H9 (cell line): ENCODE data around the gene PRAC2. TPM values are rescaled to one million over a fixed set of nuclear protein-coding genes. Genes with fewer than 3 reads are reported as not detected.

ENCODE experiments used
- DNase-seq: peaks from one replicate; pipeline ENCODE4 v3.0.0-alpha.2; 2017
- H2AFZ ChIP-seq: one replicate; pipeline ENCODE4 v1.6.1; 2013; ENCODE audit warnings: mild to moderate bottlenecking, low read length, control low read depth, moderate library complexity
- H2AK5ac ChIP-seq: 2 replicates; pipeline ENCODE4 v1.6.1; 2013; ENCODE audit warnings: low read length, control low read depth, mixed read lengths; ENCODE audit not compliant: insufficient read length
- H2BK120ac ChIP-seq: one replicate; pipeline ENCODE4 v1.6.1; 2013; ENCODE audit warnings: low read depth, mild to moderate bottlenecking, low read length, control low read depth, inconsistent platforms; ENCODE audit not compliant: poor library complexity, severe bottlenecking
- H2BK12ac ChIP-seq: 2 replicates; pipeline ENCODE4 v1.6.1; 2013; ENCODE audit warnings: low read length, control low read depth, mixed read lengths, low read depth; ENCODE audit not compliant: insufficient read length
- H2BK15ac ChIP-seq: 2 replicates; pipeline ENCODE4 v1.6.1; 2013; ENCODE audit warnings: low read depth, low read length, control low read depth
- H2BK20ac ChIP-seq: one replicate; pipeline ENCODE4 v1.6.1; 2013; ENCODE audit warnings: low read depth, mild to moderate bottlenecking, low read length, control low read depth, inconsistent platforms; ENCODE audit not compliant: poor library complexity, severe bottlenecking
- H2BK5ac ChIP-seq: 2 replicates; pipeline ENCODE4 v1.6.1; 2013; ENCODE audit warnings: low read length, control low read depth, mixed read lengths; ENCODE audit not compliant: insufficient read length
- H3K14ac ChIP-seq: 2 replicates; pipeline ENCODE4 v1.6.1; 2013; ENCODE audit warnings: low read length, control low read depth; ENCODE audit not compliant: insufficient read depth
- H3K18ac ChIP-seq: 2 replicates; pipeline ENCODE4 v1.6.1; 2013; ENCODE audit warnings: low read depth, mild to moderate bottlenecking, mixed read lengths, low read length, control low read depth; ENCODE audit not compliant: insufficient read length
- H3K23ac ChIP-seq: 2 replicates; pipeline ENCODE4 v1.6.1; 2013; ENCODE audit warnings: low read length, control low read depth, mixed read lengths, low read depth; ENCODE audit not compliant: insufficient read length
- H3K23me2 ChIP-seq: 2 replicates; pipeline ENCODE4 v1.6.1; 2013; ENCODE audit warnings: low read depth, mild to moderate bottlenecking, mixed read lengths, low read length, control low read depth; ENCODE audit not compliant: insufficient read length, poor library complexity, severe bottlenecking
- H3K27ac ChIP-seq: 2 replicates; pipeline ENCODE4 v1.5.1; 2013; ENCODE audit warnings: low read length, control low read depth, mixed read lengths, low read depth; ENCODE audit not compliant: insufficient read length
- H3K27me3 ChIP-seq: 2 replicates; pipeline ENCODE4 v1.6.1; 2013; ENCODE audit warnings: low read length, control low read depth, inconsistent platforms; ENCODE audit not compliant: insufficient read depth
- H3K4ac ChIP-seq: 2 replicates; pipeline ENCODE4 v1.6.1; 2013; ENCODE audit warnings: low read depth, mild to moderate bottlenecking, control low read depth, inconsistent platforms, low read length, moderate library complexity
- H3K4me1 ChIP-seq: 2 replicates; pipeline ENCODE4 v1.6.1; 2013; ENCODE audit warnings: low read length, control low read depth, inconsistent platforms; ENCODE audit not compliant: insufficient read depth
- H3K4me2 ChIP-seq: 2 replicates; pipeline ENCODE4 v1.6.1; 2013; ENCODE audit warnings: low read length, control low read depth, mixed read lengths; ENCODE audit not compliant: insufficient read length, insufficient read depth
- H3K56ac ChIP-seq: 2 replicates; pipeline ENCODE4 v1.6.1; 2013; ENCODE audit warnings: low read depth, mild to moderate bottlenecking, mixed read lengths, low read length, control low read depth; ENCODE audit not compliant: insufficient read length
- H3K79me1 ChIP-seq: 2 replicates; pipeline ENCODE4 v1.6.1; 2013; ENCODE audit warnings: low read depth, mild to moderate bottlenecking, moderate library complexity, low read length, control low read depth, inconsistent platforms; ENCODE audit not compliant: insufficient read depth, poor library complexity, severe bottlenecking
- H3K79me2 ChIP-seq: 2 replicates; pipeline ENCODE4 v1.6.1; 2013; ENCODE audit warnings: low read length, control low read depth, inconsistent platforms; ENCODE audit not compliant: insufficient read depth
- H3K9ac ChIP-seq: 2 replicates; pipeline ENCODE4 v1.6.1; 2013; ENCODE audit warnings: low read length, control low read depth, mixed read lengths; ENCODE audit not compliant: insufficient read length; ENCODE audit errors: extremely low read depth
- H3K9me3 ChIP-seq: one replicate; pipeline ENCODE4 v1.6.1; 2013; ENCODE audit warnings: low read depth, low read length, inconsistent platforms; ENCODE audit not compliant: control insufficient read depth
- H3T11ph ChIP-seq: one replicate; pipeline ENCODE4 v1.6.1; 2013; ENCODE audit warnings: mild to moderate bottlenecking, low read length, control low read depth, inconsistent platforms
- H4K20me1 ChIP-seq: one replicate; pipeline ENCODE4 v1.6.1; 2013; ENCODE audit not compliant: control insufficient read depth, insufficient read length, insufficient read depth
- H4K5ac ChIP-seq: 2 replicates; pipeline ENCODE4 v1.6.1; 2013; ENCODE audit warnings: low read depth, mild to moderate bottlenecking, mixed read lengths, low read length, control low read depth; ENCODE audit not compliant: insufficient read length
- H4K8ac ChIP-seq: replicated peaks from 2 replicates; pipeline ENCODE4 v1.6.1; 2013; ENCODE audit warnings: low read length, control low read depth, mixed read lengths, low read depth; ENCODE audit not compliant: insufficient read length
- H4K91ac ChIP-seq: 2 replicates; pipeline ENCODE4 v1.6.1; 2013; ENCODE audit warnings: low read depth, mild to moderate bottlenecking, moderate library complexity, mixed read lengths, low read length, control low read depth; ENCODE audit not compliant: insufficient read length
- H3K27ac Mint-ChIP-seq, 3 experiments: 2 replicates in 2 of 3; 3 replicates in 1 of 3; pipeline ENCODE4 v1.8.0; 2020 to 2021; ENCODE audit warnings: mixed read lengths in 3 of 3, mild to moderate bottlenecking in 1 of 3, moderate library complexity in 1 of 3
- H3K27me3 Mint-ChIP-seq: 2 replicates; pipeline ENCODE4 v1.8.0; 2021; ENCODE audit warnings: low read depth, mild to moderate bottlenecking, moderate library complexity, mixed read lengths
- H3K36me3 Mint-ChIP-seq, 3 experiments: 2 replicates in 2 of 3; 3 replicates in 1 of 3; pipeline ENCODE4 v1.8.0; 2020 to 2021; ENCODE audit warnings: low read depth in 3 of 3, mixed read lengths in 3 of 3; ENCODE audit not compliant: insufficient read depth in 1 of 3
- H3K4me1 Mint-ChIP-seq, 2 experiments: 2 replicates each; pipeline ENCODE4 v1.8.0; 2020; ENCODE audit warnings: mixed read lengths in 2 of 2
- H3K4me3 Mint-ChIP-seq, 2 experiments: 2 replicates in 1 of 2; 3 replicates in 1 of 2; pipeline ENCODE4 v1.8.0; 2020 to 2021; ENCODE audit warnings: mild to moderate bottlenecking in 2 of 2, mixed read lengths in 2 of 2, moderate library complexity in 1 of 2
- H3K9me3 Mint-ChIP-seq, 2 experiments: 2 replicates in 1 of 2; 3 replicates in 1 of 2; pipeline ENCODE4 v1.8.0; 2020; ENCODE audit warnings: mild to moderate bottlenecking in 2 of 2, mixed read lengths in 2 of 2, moderate library complexity in 1 of 2
- CTCF ChIP-seq: fragments of 200-600 bp; sonication (generic); conservative IDR thresholded peaks from 3 replicates; pipeline ENCODE4 v1.8.0; 2021; ENCODE audit warnings: antibody characterized with exemption, mild to moderate bottlenecking
- WGBS: extraction: QIAGEN DNeasy Blood & Tissue Kit; methylation state at CpG from one replicate; pipeline ENCODE4 v1.1.7; 2013; ENCODE audit warnings: missing lambda C conversion rate, low lambda C conversion rate, mixed read lengths; ENCODE audit not compliant: insufficient read length; ENCODE audit errors: extremely low coverage; 5-methylcytosine and 5-hydroxymethylcytosine counted together
- total RNA-seq: library from RNA; stranded (reverse); gene quantifications from 2 replicates; pipeline ENCODE4 v1.2.1, GENCODE V29; 2021

Gene PRAC2
- total RNA-seq, 1 experiment from 2014 or later, result not detected

GRCh38 chr17:48723423-48724250, 652 bp downstream of the PRAC2 start:
- H3K36me3 Mint-ChIP-seq, result peaks cover 0 to 2% (median 0%) of the 10 kb centered on the region in 3 experiments; a peak in 1 of 7 replicates
- Histone ChIP-seq H3K4me1 (peaks cover 2% of the 10 kb centered on the region; the same call in 1 of the 2 replicates), H3K56ac (no peak overlapping the region), H4K5ac (no peak overlapping the region), H2AFZ (no peak overlapping the region), H3K23ac (no peak overlapping the region), H3K9ac (no peak overlapping the region), H3K14ac (no peak overlapping the region), H3K18ac (no peak overlapping the region), H3K4me2 (peak overlapping the region; percentile 2), H3K9me3 (no peaks in the 10 kb centered on the region), H3K79me2 (no peaks in the 10 kb centered on the region), H3K4ac (no peak overlapping the region), H2BK5ac (no peak overlapping the region), H3K27me3 (peaks cover 100% of the 10 kb centered on the region), H2BK120ac (no peak overlapping the region), H4K91ac (no peak overlapping the region), H2BK20ac (no peak overlapping the region), H3K23me2 (peaks cover 8% of the 10 kb centered on the region), H4K8ac (no peak overlapping the region), H2BK15ac (no peak overlapping the region), H2AK5ac (no peak overlapping the region), H2BK12ac (no peak overlapping the region), H3T11ph (no peak overlapping the region), H4K20me1 (peaks cover 4% of the 10 kb centered on the region), H3K79me1 (no peaks in the 10 kb centered on the region), H3K27ac (no peak overlapping the region)
- DNase-seq, result peak; percentile 83
- no peak overlapping the region; a peak in 1 of 7 replicates for H3K27ac Mint-ChIP-seq
- peaks cover 100% of the 10 kb centered on the region for H3K27me3 Mint-ChIP-seq
- peak overlapping the region; percentile 15 to 57; a peak in 3 of 5 replicates for H3K4me3 Mint-ChIP-seq
- no peak for TF ChIP-seq CTCF
- peaks cover 4 to 6% of the 10 kb centered on the region in 2 experiments; a peak in 3 of 5 replicates for H3K9me3 Mint-ChIP-seq
- H3K4me1 Mint-ChIP-seq, result peaks cover 31 to 42% of the 10 kb centered on the region in 2 experiments
- WGBS, result no CpG with 5 or more reads among the region's 42 CpGs
